HUES48 (cell line): ENCODE measurements around the gene WASF2.
"Not testable (repeated sequence)": the region's sequence is repeated elsewhere in the genome, so short reads cannot be mapped to it uniquely, and the experiment has no call there.

Experiments
- H3K27ac ChIP-seq: one replicate; pipeline ENCODE4 v1.7.0; 2013; ENCODE audit warnings: low read depth, low read length, inconsistent platforms
- H3K27me3 ChIP-seq: 2 replicates; pipeline ENCODE4 v1.6.1; 2013; ENCODE audit warnings: mild to moderate bottlenecking, low read length; ENCODE audit not compliant: control insufficient read depth, insufficient read depth
- H3K36me3 ChIP-seq: 2 replicates; pipeline ENCODE4 v1.6.1; 2013; ENCODE audit warnings: low read length; ENCODE audit not compliant: control insufficient read depth, insufficient read depth
- H3K4me1 ChIP-seq: 2 replicates; pipeline ENCODE4 v1.6.1; 2013; ENCODE audit warnings: mild to moderate bottlenecking, low read length; ENCODE audit not compliant: control insufficient read depth, insufficient read depth
- H3K4me3 ChIP-seq: 2 replicates; pipeline ENCODE4 v1.5.1; 2013; ENCODE audit warnings: mild to moderate bottlenecking, low read depth, low read length
- H3K9ac ChIP-seq: 2 replicates; pipeline ENCODE4 v1.6.1; 2013; ENCODE audit warnings: mild to moderate bottlenecking, low read depth, low read length, moderate library complexity
- H3K9me3 ChIP-seq: 2 replicates; pipeline ENCODE4 v1.6.1; 2013; ENCODE audit warnings: low read length; ENCODE audit not compliant: control insufficient read depth, insufficient read depth

The WASF2 gene

DNA sequence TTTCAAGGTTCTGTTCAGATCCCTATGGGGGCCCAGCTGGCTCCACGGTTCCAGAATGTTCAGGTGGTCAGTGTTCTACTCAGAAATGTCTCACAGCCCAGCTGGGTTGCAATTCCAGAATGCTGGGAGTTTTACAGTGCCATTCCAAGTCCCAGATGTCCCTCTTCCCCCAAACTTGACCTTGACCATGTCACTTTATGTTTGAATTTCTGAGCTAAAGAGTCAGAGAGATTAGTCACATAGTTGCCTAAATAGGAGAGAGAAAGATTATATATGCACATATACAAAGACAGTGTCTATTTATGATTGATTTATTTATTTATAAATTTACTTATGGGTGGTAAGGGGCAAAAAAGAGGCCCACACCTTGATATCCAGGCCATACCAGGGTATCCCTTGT, 95.0 kb downstream of the WASF2 start:
- no peak overlapping the region for H3K9ac ChIP-seq
- H3K9me3 ChIP-seq, result no peaks in the 10 kb centered on the region
- peaks cover 22% of the 10 kb centered on the region for H3K4me1 ChIP-seq
- H3K27me3 ChIP-seq, result no peaks in the 10 kb centered on the region
- no peak overlapping the region for H3K27ac ChIP-seq
- H3K4me3 ChIP-seq, result no peak overlapping the region
- H3K36me3 ChIP-seq, result no peaks in the 10 kb centered on the region; the same call in 1 of the 2 replicates

DNA sequence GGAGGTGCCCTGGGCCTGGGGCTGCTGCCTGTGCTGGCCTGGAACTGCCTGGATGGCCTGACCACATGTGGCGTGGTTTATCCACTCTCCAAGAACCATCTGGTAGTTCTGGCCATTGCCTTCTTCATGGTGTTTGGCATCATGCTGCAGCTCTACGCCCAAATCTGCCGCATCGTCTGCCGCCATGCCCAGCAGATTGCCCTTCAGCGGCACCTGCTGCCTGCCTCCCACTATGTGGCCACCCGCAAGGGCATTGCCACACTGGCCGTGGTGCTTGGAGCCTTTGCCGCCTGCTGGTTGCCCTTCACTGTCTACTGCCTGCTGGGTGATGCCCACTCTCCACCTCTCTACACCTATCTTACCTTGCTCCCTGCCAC, 95.7 kb downstream of the WASF2 start:
- H3K9me3 ChIP-seq, result no peaks in the 10 kb centered on the region
- H3K27me3 ChIP-seq, result no peaks in the 10 kb centered on the region
- H3K9ac ChIP-seq, result no peak overlapping the region
- peaks cover 19% of the 10 kb centered on the region for H3K4me1 ChIP-seq
- H3K36me3 ChIP-seq, result no peaks in the 10 kb centered on the region; the same call in 1 of the 2 replicates
- H3K4me3 ChIP-seq, result no peak overlapping the region
- H3K27ac ChIP-seq, result no peak overlapping the region

DNA sequence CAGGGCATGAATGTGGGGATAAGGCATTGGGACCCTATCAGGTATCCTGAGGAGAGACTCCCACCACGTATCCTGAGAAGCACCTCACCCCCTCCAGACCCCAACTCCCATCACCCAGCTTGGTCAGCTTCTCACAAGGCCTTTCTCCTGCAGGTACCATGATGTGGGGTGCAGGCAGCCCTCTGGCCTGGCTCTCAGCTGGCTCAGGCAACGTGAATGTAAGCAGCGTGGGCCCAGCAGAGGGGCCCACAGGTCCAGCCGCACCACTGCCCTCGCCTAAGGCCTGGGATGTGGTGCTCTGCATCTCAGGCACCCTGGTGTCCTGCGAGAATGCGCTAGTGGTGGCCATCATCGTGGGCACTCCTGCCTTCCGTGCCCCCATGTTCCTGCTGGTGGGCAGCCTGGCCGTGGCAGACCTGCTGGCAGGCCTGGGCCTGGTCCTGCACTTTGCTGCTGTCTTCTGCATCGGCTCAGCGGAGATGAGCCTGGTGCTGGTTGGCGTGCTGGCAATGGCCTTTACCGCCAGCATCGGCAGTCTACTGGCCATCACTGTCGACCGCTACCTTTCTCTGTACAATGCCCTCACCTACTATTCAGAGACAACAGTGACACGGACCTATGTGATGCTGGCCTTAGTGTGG, 96.2 kb downstream of the WASF2 start:
- H3K36me3 ChIP-seq, result no peaks in the 10 kb centered on the region; the same call in 1 of the 2 replicates
- no peak overlapping the region for H3K9ac ChIP-seq
- peaks cover 15% of the 10 kb centered on the region for H3K4me1 ChIP-seq
- H3K9me3 ChIP-seq, result no peaks in the 10 kb centered on the region
- no peaks in the 10 kb centered on the region for H3K27me3 ChIP-seq
- H3K27ac ChIP-seq, result no peak overlapping the region
- peak overlapping the region; percentile 81; the same call in 1 of the 2 replicates for H3K4me3 ChIP-seq

DNA sequence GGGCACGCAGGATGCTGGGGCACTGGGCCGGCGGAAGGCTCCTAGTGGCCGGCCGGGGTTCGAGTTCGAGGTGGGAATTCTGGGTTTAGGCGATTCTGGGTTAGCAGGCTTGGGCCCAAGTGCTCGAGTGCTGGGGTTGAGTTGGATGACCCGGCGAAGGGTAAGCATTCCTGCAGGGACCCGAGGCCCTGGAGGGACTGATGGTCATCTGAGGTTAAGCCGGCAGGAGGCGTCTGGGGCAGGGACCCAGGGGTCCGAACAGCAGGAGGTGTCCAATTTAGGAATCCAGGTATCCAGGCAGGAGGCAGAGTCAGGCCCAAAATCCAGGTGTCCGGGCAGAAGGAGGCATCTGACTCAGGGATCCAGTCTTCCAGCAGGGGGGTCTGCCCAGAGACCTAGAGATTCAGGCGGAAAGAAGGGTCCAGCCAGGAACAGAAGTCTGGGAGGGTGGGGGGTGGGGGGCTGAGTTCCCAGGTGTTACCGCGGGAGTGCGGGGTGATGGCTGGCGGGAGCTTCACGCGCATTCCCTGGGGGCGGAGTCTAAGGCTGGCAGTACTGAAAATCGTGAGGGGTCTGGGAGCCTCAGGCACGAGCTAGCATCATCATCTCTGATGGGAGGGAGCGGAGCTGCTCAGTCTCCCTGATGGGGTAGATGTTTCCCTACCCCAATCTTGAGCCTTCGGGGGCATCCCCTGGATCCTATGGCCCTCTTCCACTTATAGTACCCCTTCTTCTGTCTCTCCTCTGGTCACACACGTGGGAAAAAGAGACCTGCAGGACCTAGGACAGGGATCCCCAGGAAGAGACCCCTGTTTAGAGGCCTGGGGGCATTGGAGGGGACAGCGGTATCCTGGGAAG, 97.0 kb downstream of the WASF2 start:
- H3K9me3 ChIP-seq, result no peaks in the 10 kb centered on the region
- H3K9ac ChIP-seq, result peak overlapping the region; percentile 72
- H3K27ac ChIP-seq, result peak overlapping the region; percentile 62
- H3K27me3 ChIP-seq, result no peaks in the 10 kb centered on the region
- peak overlapping the region; percentile 81 for H3K4me3 ChIP-seq
- H3K36me3 ChIP-seq, result no peaks in the 10 kb centered on the region; the same call in 1 of the 2 replicates
- peaks cover 13% of the 10 kb centered on the region for H3K4me1 ChIP-seq

DNA sequence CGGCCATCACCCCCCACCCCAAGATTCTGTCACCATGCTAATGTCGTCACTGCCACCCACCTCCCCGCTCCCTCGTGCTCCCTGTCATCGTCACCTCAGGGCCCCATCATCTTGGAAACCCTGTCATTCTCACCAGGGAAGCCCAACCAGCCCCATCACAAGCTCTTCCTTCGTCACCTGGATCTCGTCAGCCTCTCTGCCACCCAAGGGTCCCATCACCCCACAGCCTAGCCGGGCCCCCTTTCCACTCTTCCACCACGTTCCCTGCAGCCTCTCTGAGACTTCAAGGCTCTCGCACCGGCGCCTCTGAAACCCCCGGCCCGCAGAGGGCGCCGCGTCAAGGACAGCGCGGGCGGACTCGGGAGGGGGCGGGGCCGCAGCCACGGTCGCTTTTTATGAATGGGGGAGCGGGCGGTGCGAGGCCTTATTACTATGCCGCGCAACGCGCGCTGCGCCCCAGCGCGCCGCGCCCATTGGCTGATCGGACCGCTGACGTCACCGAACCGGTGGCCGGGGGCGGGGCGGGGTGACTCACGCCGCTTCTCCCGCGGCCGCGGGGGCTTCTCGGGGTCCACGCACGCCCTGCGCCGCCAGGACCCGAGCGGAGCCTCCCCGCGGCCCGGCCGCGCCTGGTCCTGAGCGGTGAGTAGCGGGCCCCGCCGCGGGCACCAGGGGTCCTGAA, 97.7 kb downstream of the WASF2 start, which contains the start of gene GPR3:
Gene GPR3 (plus strand): TSS at position 527 of the 682 bp plus-strand sequence. CDS start 1,177 bp downstream, outside the sequence.
- no peaks in the 10 kb centered on the region for H3K9me3 ChIP-seq
- H3K27me3 ChIP-seq, result no peaks in the 10 kb centered on the region
- H3K9ac ChIP-seq, result peak within 1 kb of the TSS; percentile 72
- H3K27ac ChIP-seq, result peak within 1 kb of the TSS; percentile 62
- H3K4me1 ChIP-seq, result peaks cover 12% of the 10 kb centered on the region
- H3K4me3 ChIP-seq, result peak within 1 kb of the TSS; percentile 81
- no peaks in the 10 kb centered on the region; the same call in 1 of the 2 replicates for H3K36me3 ChIP-seq

DNA sequence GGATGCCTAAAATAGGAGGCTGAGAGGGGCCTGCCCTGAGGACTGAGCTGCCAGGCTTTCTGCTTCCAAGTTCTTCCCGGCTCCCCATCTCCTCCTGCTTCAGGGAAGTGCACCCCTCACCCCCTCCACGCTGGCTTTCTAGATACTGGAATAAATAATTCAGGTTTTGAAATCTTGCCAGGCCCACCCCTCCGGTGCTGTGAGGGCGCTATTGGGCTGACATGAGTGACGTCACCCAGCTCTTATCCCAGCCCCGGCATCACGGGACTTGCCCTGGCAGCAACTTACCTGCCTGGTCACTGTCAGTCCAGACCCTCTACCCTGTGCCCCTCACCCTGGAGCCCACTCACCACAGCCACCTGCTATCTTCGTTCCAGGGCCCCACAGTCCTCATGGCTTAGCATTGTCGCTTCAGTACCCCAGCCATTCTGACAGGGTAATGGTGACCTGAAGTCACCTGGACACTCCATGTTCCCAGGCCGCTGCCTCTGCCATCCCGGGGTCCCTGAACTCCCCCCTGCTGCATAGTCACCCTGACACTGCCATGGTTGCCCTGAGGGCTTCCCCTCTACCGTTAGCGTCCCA, 98.4 kb downstream of the WASF2 start:
- no peaks in the 10 kb centered on the region for H3K9me3 ChIP-seq
- peak overlapping the region; percentile 81 for H3K4me3 ChIP-seq
- H3K36me3 ChIP-seq, result no peaks in the 10 kb centered on the region; the same call in 1 of the 2 replicates
- H3K4me1 ChIP-seq, result peaks cover 12% of the 10 kb centered on the region
- H3K27ac ChIP-seq, result no peak overlapping the region
- H3K27me3 ChIP-seq, result no peaks in the 10 kb centered on the region
- H3K9ac ChIP-seq, result no peak overlapping the region; the same call in 1 of the 2 replicates

DNA sequence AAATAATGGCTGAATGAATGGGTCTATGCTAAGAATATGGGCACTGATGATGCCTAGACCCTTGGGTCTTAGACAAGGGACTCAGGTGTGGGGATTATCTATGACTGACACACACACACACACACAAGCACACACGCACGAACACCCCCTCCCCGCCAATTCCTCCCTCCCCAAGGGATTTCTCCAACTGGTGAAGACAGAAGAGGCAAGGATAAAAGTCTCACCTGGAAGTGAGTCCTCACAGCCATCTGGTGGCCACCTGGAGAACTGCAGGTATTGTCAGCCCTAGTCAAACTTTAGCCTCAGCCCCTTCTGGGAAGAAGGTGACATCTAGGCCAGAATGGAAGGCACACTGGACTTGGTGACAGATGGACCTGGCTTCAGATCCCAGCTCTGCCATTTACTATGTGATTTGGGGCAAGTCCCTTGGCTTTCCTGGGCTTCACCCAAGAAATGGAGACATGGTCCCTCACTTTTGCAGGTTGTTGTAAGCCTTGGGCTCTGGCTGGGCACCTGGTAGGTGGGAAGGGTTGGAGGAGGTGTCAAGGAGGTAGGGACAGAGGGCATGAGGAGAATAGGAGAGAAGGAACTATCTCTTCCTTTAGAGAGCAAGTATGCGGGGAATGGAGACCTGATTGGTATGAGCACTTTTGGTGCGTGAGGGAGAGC, 101.5 kb downstream of the WASF2 start:
- H3K36me3 ChIP-seq, result no peaks in the 10 kb centered on the region
- H3K9ac ChIP-seq, result no peak overlapping the region
- no peak overlapping the region for H3K4me3 ChIP-seq
- H3K27me3 ChIP-seq, result no peaks in the 10 kb centered on the region
- no peak overlapping the region for H3K27ac ChIP-seq
- H3K4me1 ChIP-seq, result peaks cover 12% of the 10 kb centered on the region
- H3K9me3 ChIP-seq, result no peaks in the 10 kb centered on the region

DNA sequence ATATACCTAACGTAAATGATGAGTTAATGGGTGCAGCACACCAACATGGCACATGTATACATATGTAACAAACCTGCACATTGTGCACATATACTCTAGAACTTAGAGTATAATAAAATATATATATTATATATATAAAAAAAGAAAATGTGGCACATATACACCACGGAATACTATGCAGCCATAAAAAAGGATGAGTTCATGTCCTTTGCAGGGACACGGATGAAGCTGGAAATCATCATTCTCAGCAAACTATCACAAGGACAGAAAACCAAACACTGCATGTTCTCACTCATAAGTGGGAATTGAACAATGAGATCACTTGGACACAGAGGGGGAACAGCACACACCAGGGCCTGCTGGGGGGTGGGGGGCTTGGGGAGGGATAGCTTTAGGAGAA, 105.2 kb downstream of the WASF2 start:
- not testable (repeated sequence) for H3K4me3 ChIP-seq, H3K27ac ChIP-seq, H3K9ac ChIP-seq, H3K36me3 ChIP-seq, H3K9me3 ChIP-seq, H3K4me1 ChIP-seq
- peaks cover 10% of the 10 kb centered on the region for H3K27me3 ChIP-seq

DNA sequence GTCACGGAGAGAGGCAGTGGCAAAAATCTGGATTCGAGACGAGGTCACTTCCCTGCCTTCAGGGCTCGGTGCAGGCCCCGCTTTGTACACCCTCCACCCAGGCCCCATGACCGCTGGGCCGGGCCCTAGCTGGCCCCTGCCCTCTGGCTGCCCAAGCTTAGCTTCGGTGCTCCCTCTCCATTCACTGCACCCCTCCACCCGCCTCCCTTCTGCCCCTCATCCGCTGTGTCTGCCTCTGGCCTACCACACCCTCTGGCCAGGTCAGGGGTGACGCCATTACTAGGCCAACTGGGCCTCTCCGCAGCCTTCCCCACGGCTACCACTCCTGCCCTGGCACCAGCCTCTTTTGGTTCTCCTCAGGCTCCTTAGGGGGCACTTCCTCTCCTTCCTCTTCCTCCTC, 106.3 kb downstream of the WASF2 start:
- Histone ChIP-seq H3K9ac (no peak overlapping the region), H3K27ac (no peak overlapping the region)

DNA sequence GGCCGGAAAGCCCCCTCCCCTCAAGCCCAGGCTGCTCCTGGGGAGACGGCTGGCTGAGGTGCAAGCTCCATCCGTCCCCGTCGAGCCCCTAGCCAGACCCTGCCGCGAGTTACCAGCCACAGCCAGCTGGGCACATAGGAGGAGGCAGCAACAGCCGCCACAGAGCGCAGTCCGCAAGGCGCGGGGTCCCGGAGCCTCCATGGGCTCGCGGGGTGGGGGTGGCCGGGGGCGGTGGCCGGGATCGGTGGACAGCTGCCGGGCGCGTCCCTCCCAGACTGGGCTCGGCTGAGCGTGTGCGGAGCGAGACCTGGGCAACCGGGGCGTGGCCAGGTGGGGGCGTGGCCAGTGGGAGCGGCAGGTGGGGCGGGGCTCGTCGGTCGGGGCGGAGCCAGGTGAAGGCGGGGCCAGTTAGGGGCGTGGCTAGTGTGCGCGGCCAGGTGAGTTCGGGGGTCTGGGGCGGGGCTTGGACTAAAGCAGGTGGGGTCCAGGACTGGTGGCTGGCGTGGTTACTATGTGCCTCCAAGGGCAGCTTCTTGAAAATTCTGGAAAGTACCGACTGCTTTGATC, 106.8 kb downstream of the WASF2 start, which contains the start of gene CD164L2:
Gene CD164L2 (minus strand): TSS at position 295 of the 567 bp plus-strand sequence. CDS start 94 bp downstream, at position 201.
- Histone ChIP-seq H3K36me3 (no peaks in the 10 kb centered on the region), H3K27ac (no peak within 1 kb of the TSS), H3K4me3 (peak within 1 kb of the TSS; percentile 58), H3K9me3 (no peaks in the 10 kb centered on the region), H3K9ac (no peak within 1 kb of the TSS), H3K27me3 (peaks cover 10% of the 10 kb centered on the region), H3K4me1 (no peaks in the 10 kb centered on the region)

More for the DNA sequence above, 106.3 kb downstream of the WASF2 start:
- Histone ChIP-seq H3K9me3 (no peaks in the 10 kb centered on the region), H3K27me3 (peaks cover 10% of the 10 kb centered on the region), H3K4me1 (no peaks in the 10 kb centered on the region), H3K36me3 (no peaks in the 10 kb centered on the region), H3K4me3 (no peak overlapping the region)
